Activated naive CD4-positive, alpha-beta T cell treated with anti-CD3 and anti-CD28 coated beads, Interleukin-2, amount 50 U/mL, for 24 hours (primary cell): ENCODE results near the gene ST6GALNAC1.
"Not testable (repeated sequence)": the region's sequence is repeated elsewhere in the genome, so short reads cannot be mapped to it uniquely, and the experiment has no call there.

Experiments
- H3K27ac Mint-ChIP-seq: one replicate; pipeline ENCODE4 v1.8.0; 2021; ENCODE audit warnings: mild to moderate bottlenecking, mixed read lengths
- H3K27me3 Mint-ChIP-seq: one replicate; pipeline ENCODE4 v1.8.0; 2021; ENCODE audit warnings: mixed read lengths
- H3K36me3 Mint-ChIP-seq: one replicate; pipeline ENCODE4 v1.8.0; 2021; ENCODE audit warnings: mixed read lengths
- H3K4me1 Mint-ChIP-seq: one replicate; pipeline ENCODE4 v1.8.0; 2021; ENCODE audit warnings: mixed read lengths
- H3K4me3 Mint-ChIP-seq: one replicate; pipeline ENCODE4 v1.8.0; 2021; ENCODE audit warnings: mild to moderate bottlenecking, mixed read lengths
- H3K9me3 Mint-ChIP-seq: one replicate; pipeline ENCODE4 v1.8.0; 2021; ENCODE audit warnings: mixed read lengths

ST6GALNAC1 gene

GRCh38 chr17:76636486-76637206, 6.9 kb downstream of the ST6GALNAC1 start:
- not testable (repeated sequence) for H3K9me3 Mint-ChIP-seq, H3K27ac Mint-ChIP-seq, H3K4me3 Mint-ChIP-seq, H3K27me3 Mint-ChIP-seq, H3K36me3 Mint-ChIP-seq
- peaks cover 14% of the 10 kb centered on the region for H3K4me1 Mint-ChIP-seq

GRCh38 chr17:76635659-76636360, 7.7 kb downstream of the ST6GALNAC1 start:
- H3K4me3 Mint-ChIP-seq: no peak overlapping the region
- H3K9me3 Mint-ChIP-seq: no peaks in the 10 kb centered on the region
- no peak overlapping the region for H3K27ac Mint-ChIP-seq
- no peaks in the 10 kb centered on the region for H3K27me3 Mint-ChIP-seq
- H3K36me3 Mint-ChIP-seq: peaks cover 1% of the 10 kb centered on the region
- peaks cover 7% of the 10 kb centered on the region for H3K4me1 Mint-ChIP-seq

GRCh38 chr17:76635039-76635438, 8.5 kb downstream of the ST6GALNAC1 start:
- Mint-ChIP-seq H3K27ac (no peak overlapping the region), H3K36me3 (peaks cover 1% of the 10 kb centered on the region), H3K27me3 (no peaks in the 10 kb centered on the region), H3K4me1 (peaks cover 1% of the 10 kb centered on the region), H3K4me3 (no peak overlapping the region), H3K9me3 (no peaks in the 10 kb centered on the region)

DNA sequence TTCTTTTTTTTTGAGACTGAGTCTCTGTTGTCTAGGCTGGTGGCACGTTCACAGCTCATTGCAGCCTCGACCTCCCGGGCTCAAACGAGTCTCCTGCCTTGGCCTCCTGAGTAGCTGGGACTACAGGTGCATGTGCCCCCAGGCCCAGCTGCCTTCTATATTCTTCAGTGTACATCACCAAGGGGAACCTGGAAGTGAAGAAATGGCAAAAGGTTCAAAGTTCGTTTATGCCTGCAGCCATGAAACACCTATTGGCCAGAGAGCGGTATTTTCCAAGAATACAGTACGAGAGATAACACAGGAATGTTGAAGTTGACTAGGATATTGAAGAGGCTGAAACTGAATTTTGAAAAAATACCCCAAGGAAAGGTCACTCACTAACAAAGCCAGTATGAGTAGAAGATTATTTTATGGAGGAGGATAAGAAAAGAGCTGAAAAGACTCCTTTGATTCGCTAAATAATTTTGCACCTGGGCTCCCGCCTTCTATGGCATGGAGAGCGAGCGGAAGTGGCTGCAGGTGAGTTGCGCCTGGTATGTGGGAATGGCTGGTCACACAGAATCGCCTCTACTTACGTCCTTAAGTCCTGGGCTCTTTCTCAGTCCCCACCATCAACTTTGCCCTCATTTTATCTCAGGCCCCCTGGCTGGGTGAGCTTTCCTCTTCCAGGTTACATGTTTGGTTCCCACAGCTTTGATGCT, 9.8 kb downstream of the ST6GALNAC1 start:
- H3K4me1 Mint-ChIP-seq: no peaks in the 10 kb centered on the region
- H3K27ac Mint-ChIP-seq: no peak overlapping the region
- H3K36me3 Mint-ChIP-seq: peaks cover 1% of the 10 kb centered on the region
- no peaks in the 10 kb centered on the region for H3K27me3 Mint-ChIP-seq
- no peaks in the 10 kb centered on the region for H3K9me3 Mint-ChIP-seq
- H3K4me3 Mint-ChIP-seq: no peak overlapping the region

DNA sequence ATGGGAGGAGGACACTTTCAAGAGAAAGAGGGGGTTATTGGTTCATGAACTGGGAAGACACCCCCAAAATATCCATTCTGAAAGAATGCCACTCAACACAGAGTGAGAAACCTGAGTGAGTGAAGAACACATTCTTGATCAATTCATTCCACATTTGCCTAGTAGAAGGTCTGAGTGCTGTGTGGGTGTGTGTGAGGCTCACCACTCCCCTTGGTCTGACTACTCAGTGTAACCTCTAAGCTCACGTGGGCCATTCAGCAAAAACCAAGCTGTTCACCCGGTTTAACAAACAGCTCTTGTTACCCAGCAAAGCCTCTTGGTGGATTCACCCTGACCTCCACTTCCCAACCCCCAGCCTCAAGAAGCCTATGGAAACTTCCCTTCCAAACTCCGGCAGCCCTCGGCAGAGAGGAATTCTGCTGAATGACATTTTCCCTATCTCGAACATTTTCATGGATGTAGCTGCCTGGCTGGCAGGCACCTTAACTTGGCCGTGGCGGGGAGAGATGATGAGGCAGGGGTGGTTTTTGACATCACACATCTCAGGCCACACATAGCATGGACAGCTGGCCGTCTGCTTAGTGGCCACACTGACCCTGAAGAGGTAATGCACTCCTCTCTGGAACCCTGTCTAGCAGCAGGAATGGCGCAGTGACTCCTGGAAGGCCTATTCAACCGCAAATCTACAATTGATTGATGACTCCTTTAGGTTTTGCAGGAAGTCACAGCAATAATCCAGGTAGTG, 11.6 kb downstream of the ST6GALNAC1 start:
- Mint-ChIP-seq H3K27ac (no peak overlapping the region), H3K36me3 (peaks cover 1% of the 10 kb centered on the region), H3K27me3 (no peaks in the 10 kb centered on the region), H3K4me1 (no peaks in the 10 kb centered on the region), H3K9me3 (no peaks in the 10 kb centered on the region), H3K4me3 (no peak overlapping the region)

- H3K4me1 Mint-ChIP-seq: no peaks in the 10 kb centered on the region
- no peaks in the 10 kb centered on the region for H3K27me3 Mint-ChIP-seq
- peaks cover 3% of the 10 kb centered on the region for H3K36me3 Mint-ChIP-seq
- no peak overlapping the region for H3K27ac Mint-ChIP-seq
- no peaks in the 10 kb centered on the region for H3K9me3 Mint-ChIP-seq
- H3K4me3 Mint-ChIP-seq: no peak overlapping the region
Measured at GRCh38 chr17:76630151-76630550, 13.4 kb downstream of the ST6GALNAC1 start.

GRCh38 chr17:76627510-76627909, 16.0 kb downstream of the ST6GALNAC1 start:
- peaks cover 2% of the 10 kb centered on the region for H3K36me3 Mint-ChIP-seq
- H3K27me3 Mint-ChIP-seq: peaks cover 2% of the 10 kb centered on the region
- no peak overlapping the region for H3K4me3 Mint-ChIP-seq
- no peak overlapping the region for H3K27ac Mint-ChIP-seq
- H3K9me3 Mint-ChIP-seq: no peaks in the 10 kb centered on the region
- H3K4me1 Mint-ChIP-seq: peaks cover 9% of the 10 kb centered on the region

- H3K27me3 Mint-ChIP-seq: peaks cover 2% of the 10 kb centered on the region
- peaks cover 9% of the 10 kb centered on the region for H3K4me1 Mint-ChIP-seq
- peaks cover 2% of the 10 kb centered on the region for H3K36me3 Mint-ChIP-seq
- H3K27ac Mint-ChIP-seq: no peak overlapping the region
- no peak overlapping the region for H3K4me3 Mint-ChIP-seq
- no peaks in the 10 kb centered on the region for H3K9me3 Mint-ChIP-seq
Measured at GRCh38 chr17:76626442-76626841, 17.1 kb downstream of the ST6GALNAC1 start.

DNA sequence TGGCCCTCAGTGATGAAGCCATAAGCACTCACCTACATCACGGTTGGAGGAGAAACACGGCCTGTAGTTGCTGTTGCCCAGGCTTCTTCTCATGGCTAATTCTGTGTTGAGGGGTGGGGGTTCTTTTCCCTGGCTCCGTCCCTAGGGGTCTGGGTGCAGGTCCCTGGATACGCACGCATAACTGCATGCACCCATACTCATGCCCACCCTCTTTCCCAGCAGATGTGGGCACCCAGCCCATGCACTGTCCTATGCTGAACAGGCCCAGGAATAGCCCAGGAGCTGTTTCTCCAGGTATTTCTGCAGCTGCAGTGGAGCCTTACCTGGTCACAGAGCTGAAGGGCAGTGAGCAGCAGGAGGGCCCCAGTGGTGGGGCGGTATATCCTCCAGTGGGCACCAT, 18.1 kb downstream of the ST6GALNAC1 start:
- Mint-ChIP-seq H3K9me3 (no peaks in the 10 kb centered on the region), H3K27ac (no peak overlapping the region), H3K4me1 (peaks cover 9% of the 10 kb centered on the region), H3K36me3 (peaks cover 2% of the 10 kb centered on the region), H3K27me3 (peaks cover 2% of the 10 kb centered on the region), H3K4me3 (no peak overlapping the region)

DNA sequence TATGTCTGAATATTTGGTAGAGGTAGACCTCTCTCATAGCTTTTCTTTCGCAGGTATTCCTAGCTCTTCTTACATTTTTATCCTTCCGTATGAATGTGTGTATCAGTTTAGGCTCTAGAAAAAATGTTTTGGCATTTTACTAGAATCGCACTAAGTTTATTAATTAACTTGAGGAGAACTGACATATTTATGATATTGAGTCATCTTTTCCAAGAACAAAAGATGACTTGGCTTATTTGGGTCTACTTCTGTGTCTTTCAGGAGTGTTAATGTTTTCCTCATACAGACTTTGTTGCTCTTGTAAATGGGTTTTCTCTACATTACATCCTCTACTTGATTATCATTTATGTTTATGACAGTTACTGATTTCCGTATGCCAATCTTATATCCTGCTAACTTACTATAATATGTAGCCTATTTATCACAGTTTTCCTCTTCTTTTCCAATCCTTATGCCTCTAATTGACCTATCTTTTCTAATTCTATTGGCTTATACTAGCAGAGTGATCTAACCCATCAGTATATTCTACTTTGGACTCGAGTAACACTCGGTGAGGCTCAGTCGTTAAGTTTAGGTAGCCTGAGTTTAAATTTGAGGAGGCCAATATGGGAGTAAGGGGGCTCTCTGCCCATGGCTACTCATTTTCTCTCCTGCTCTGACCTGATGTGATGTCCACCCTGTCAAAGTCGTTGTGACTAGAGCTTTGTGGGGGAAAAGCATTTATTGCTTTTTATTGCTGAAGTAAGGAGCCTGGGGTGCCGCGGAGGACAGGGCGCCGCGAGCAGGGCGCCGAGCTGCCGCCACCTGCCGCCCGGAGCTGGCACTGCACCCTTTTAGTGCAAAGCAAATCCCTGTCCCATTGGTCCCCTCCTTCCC, 20.0 kb downstream of the ST6GALNAC1 start:
- H3K4me3 Mint-ChIP-seq: no peak overlapping the region
- no peak overlapping the region for H3K27ac Mint-ChIP-seq
- peaks cover 2% of the 10 kb centered on the region for H3K27me3 Mint-ChIP-seq
- peaks cover 9% of the 10 kb centered on the region for H3K4me1 Mint-ChIP-seq
- peaks cover 2% of the 10 kb centered on the region for H3K36me3 Mint-ChIP-seq
- H3K9me3 Mint-ChIP-seq: no peaks in the 10 kb centered on the region

GRCh38 chr17:76617838-76618237, 25.7 kb downstream of the ST6GALNAC1 start:
- Mint-ChIP-seq H3K4me3 (no peak overlapping the region), H3K27ac (no peak overlapping the region), H3K9me3 (no peaks in the 10 kb centered on the region), H3K36me3 (no peaks in the 10 kb centered on the region), H3K4me1 (no peaks in the 10 kb centered on the region), H3K27me3 (no peaks in the 10 kb centered on the region)

- Mint-ChIP-seq H3K27ac (no peak overlapping the region), H3K9me3 (no peaks in the 10 kb centered on the region), H3K27me3 (no peaks in the 10 kb centered on the region), H3K4me1 (no peaks in the 10 kb centered on the region), H3K4me3 (no peak overlapping the region), H3K36me3 (no peaks in the 10 kb centered on the region)
Measured at GRCh38 chr17:76614912-76615617, 28.5 kb downstream of the ST6GALNAC1 start.

GRCh38 chr17:76614064-76614759, 29.3 kb downstream of the ST6GALNAC1 start:
- not testable (repeated sequence) for H3K27ac Mint-ChIP-seq, H3K4me1 Mint-ChIP-seq, H3K36me3 Mint-ChIP-seq, H3K27me3 Mint-ChIP-seq, H3K9me3 Mint-ChIP-seq, H3K4me3 Mint-ChIP-seq
